Measurements from ENCODE around the gene RILP. TPM values are rescaled to one million over a fixed set of nuclear protein-coding genes. Genes with fewer than 3 reads are reported as not detected.

RILP gene
- total and polyA plus RNA-seq, 10 of the 15 experiments (the other 5 are each of a cell fraction or from before 2014, with no cell fraction given): 0.60 to 6.1 (median 3.3) TPM; not detected in 1

- TF ChIP-seq ZNF687 (IDR thresholded peaks at IDR 0.05) (peak; percentile 43), RAD51 (IDR thresholded peaks at IDR 0.05) (no peak), CHD1 (IDR thresholded peaks at IDR 0.05; ENCODE audit: low read depth, low read length) (no peak), IKZF2 (IDR thresholded peaks at IDR 0.05) (peak; percentile 84 to 85), MTA2 (IDR thresholded peaks at IDR 0.05; ENCODE audit: low read depth) (0 out of 2 replicates have a peak, but pooled peaks have one; percentile 47), ZNF384 (IDR thresholded peaks at IDR 0.05; ENCODE audit: borderline replicate concordance, low read depth, low read length) (no peak), MEF2B (IDR thresholded peaks at IDR 0.05; ENCODE audit: partially characterized antibody, poor library complexity, severe bottlenecking) (peak; percentile 62), E2F8 (IDR thresholded peaks at IDR 0.05; ENCODE audit: low read depth, partially characterized antibody) (no peak), ATF7 (IDR thresholded peaks at IDR 0.05; ENCODE audit: low read depth) (peak; percentile 76), DPF2 (IDR thresholded peaks at IDR 0.05) (peak; percentile 36; the same call in 1 of the 2 replicates), BHLHE40 (IDR thresholded peaks at IDR 0.05; ENCODE audit: borderline replicate concordance in 1 of 2, low read depth in 2 of 2, low read length in 1 of 2) (peak in 1 of 2 experiments; percentile 54; a peak in 1 of 4 replicates), ZBED1 (IDR thresholded peaks at IDR 0.05; ENCODE audit: borderline replicate concordance) (no peak), GATAD2B (conservative IDR thresholded peaks at IDR 0.05; ENCODE audit: low read depth) (peak; percentile 21; the same call in 1 of the 2 replicates), JUNB (IDR thresholded peaks at IDR 0.05) (peak; percentile 69; the same call in 1 of the 2 replicates), ETV6 (conservative IDR thresholded peaks at IDR 0.05 in 1 of 2, IDR thresholded peaks at IDR 0.05 in 1 of 2; ENCODE audit: borderline replicate concordance in 1 of 2, low read depth in 1 of 2) (peak in 1 of 2 experiments; percentile 80; a peak in 2 of 4 replicates), PML (IDR thresholded peaks at IDR 0.05; ENCODE audit: low read length) (no peak), SPI1 (IDR thresholded peaks at IDR 0.05; ENCODE audit: borderline replicate concordance, insufficient read depth, low read depth, low read length) (peak; percentile 68; the same call in 1 of the 2 replicates), YY1 (IDR thresholded peaks at IDR 0.05; ENCODE audit: low read depth, low read length) (0 out of 2 replicates have a peak, but pooled peaks have one; percentile 39), SKIL (IDR thresholded peaks at IDR 0.05; ENCODE audit: low read depth, poor library complexity, severe bottlenecking) (no peak), EP300 (IDR thresholded peaks at IDR 0.05; ENCODE audit: borderline replicate concordance in 1 of 2, control insufficient read depth in 1 of 2, low read depth in 2 of 2, low read length in 2 of 2) (peak in 1 of 2 experiments; percentile 64; a peak in 2 of 4 replicates)
These were observed 5.0 kb downstream of the RILP start (continued) for GRCh38 chr17:1644493-1645206.

All from GM12878 (cell line).